GM18951 (cell line): ENCODE results near the gene CREB1.

ENCODE experiments used
- POLR2A ChIP-seq: IDR thresholded peaks from 4 replicates; pipeline ENCODE4 v1.6.1; 2011; ENCODE audit warnings: mild to moderate bottlenecking; ENCODE audit not compliant: insufficient read length, insufficient read depth; ENCODE audit errors: extremely low read depth
- in situ Hi-C: fragments of 300-500 bp; cut with MboI; formaldehyde crosslinking; loops from one replicate; pipeline ENCODE4 v1.12.0; 2022; ENCODE audit warnings: low sequenced_read_pairs, mixed read lengths, inconsistent platforms; ENCODE audit not compliant: unreplicated experiment

CREB1 gene

DNA sequence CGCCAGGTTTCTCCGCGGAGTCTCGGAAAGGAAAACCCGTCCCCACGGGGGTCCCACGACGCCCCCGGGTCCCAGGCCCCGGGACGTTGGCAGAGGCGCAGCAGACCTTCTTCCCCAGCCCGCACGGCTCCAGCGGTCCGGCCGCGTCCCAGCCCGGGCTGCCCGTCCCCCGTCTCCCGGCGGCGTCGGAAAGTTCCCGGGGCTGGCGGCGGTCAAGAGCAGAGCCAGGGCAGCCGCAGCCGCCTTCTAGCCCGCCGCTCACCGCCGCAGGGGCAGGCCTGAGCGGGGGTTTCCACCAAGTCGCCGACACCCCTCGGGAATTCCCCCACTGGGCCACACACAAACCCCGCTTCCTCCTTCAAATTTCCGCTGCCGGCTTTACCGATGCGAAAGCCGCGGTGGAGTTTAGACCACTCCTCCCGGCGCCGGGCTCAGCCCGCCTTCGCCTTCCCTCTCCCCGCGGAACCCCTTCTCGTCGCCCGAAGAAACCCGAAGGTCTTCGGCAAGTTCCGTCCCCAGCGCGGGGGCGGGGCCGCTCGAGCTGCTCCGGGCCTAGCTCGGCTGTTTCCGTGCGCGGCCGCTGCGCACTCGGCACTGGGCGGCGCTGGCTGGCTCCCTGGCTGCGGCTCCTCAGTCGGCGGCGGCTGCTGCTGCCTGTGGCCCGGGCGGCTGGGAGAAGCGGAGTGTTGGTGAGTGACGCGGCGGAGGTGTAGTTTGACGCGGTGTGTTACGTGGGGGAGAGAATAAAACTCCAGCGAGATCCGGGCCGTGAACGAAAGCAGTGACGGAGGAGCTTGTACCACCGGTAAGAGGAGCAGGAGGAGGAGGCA, at the start of gene CREB1:
TSS of gene CREB1 (plus strand) at position 633 of the 830 bp plus-strand sequence. CDS start 25,674 bp downstream, outside the sequence.
- TF ChIP-seq POLR2A = peak; percentile 87
- in situ Hi-C loops = no loop called here

DNA sequence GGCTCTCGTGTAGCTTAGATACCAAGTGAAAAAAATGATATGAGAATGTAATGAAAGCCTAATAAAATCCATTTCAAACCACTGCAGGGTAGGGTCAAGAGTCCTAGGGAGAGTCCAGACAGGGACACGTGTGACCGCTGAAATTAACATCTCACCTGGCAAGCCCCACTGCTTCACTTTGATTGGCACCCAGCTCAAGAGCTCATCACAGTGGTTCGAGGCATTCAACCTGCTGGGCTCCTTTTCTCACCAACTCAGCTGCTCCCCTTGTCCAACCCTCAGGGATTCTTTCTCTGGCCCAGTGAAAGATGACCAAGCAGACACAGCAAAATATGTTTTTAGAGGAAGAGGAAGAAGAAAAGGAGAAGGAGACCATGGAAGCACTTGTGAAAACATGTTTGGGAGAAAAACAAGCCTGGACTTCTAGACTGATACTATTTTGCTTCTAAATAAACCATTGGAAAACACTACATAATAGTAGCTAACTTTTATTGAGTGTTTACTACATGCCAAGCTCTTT, 49.2 kb upstream of the CREB1 start:
- TF ChIP-seq POLR2A = no peak
- in situ Hi-C loops = no loop called here

DNA sequence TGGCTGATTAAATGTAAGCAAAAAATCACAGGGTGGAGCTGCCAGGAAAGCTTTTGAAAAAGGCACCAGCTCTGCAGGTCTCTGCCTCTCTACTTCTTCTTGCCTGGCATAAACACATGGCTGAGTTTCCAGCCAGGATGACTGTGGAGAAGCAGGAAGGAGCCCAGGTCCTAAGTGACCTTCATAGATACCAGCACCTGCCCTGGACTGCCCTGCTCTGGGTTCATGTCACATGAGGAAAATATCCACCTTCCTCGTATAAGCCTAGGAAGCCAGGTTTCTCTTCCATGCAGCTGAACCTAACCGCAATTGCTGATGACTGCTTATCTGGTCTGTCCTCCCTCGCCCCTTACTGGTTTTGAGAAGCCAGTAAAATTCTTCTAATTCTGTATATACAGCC, 47.8 kb upstream of the CREB1 start:
- TF ChIP-seq POLR2A = no peak
- in situ Hi-C loops = no loop called here

DNA sequence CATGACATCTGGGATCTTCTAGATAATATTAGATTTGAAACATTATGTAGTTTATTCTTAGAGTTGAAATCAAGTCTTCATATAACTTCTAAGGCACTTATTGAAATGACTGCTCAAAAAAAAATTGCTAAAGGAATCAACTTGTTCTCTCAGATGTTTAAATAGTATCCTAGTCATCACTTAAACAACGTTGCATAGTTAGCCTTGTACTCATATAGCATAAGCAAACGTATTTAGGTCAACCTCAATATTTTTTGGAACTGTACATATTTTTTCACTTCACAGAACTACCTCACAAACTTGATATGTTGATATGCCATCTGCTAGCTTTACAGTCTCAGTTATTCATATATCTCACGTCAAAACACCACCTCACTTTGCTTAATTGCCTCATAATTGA, 47.1 kb upstream of the CREB1 start:
- in situ Hi-C loops = no loop called here
- TF ChIP-seq POLR2A = no peak

DNA sequence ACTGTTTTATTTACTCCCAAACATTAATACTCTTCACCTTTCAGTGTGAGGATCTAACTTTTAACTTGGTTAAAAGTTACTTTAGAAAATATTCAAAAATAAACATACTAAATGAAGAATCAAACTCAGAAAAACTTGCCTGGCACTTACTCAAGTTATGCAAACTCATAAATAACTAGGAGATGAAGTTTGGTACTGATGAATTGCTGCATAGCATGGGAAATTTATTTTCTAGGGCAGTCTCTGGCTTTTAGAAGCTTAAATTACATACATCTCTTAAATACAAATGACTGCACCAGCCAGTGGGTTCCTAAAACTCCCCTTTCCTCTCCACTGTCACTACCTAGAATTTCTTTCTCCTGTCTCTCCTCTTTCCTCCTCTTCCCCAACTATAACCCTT, 46.7 kb upstream of the CREB1 start:
- in situ Hi-C loops = no loop called here
- no peak for TF ChIP-seq POLR2A

DNA sequence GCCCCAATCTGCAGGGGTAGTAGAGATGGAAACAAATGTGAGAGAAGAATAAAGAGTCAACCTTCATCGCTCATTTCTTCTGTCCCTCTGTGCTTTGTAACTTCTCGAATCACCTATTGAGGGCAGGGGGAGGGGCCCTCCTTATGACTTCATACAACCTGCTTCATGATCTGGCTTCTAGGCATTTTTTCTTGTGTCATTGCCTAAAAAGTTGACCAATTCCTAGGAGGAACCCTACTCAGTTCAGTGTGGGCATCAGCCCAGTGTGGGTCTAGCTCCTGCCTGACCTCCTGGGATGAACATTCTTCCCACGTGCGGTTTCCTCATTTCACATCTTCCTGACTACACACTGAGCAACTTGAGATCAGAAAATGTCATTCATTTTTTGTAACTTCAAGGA, 46.3 kb upstream of the CREB1 start:
- TF ChIP-seq POLR2A = no peak
- in situ Hi-C loops = no loop called here

DNA sequence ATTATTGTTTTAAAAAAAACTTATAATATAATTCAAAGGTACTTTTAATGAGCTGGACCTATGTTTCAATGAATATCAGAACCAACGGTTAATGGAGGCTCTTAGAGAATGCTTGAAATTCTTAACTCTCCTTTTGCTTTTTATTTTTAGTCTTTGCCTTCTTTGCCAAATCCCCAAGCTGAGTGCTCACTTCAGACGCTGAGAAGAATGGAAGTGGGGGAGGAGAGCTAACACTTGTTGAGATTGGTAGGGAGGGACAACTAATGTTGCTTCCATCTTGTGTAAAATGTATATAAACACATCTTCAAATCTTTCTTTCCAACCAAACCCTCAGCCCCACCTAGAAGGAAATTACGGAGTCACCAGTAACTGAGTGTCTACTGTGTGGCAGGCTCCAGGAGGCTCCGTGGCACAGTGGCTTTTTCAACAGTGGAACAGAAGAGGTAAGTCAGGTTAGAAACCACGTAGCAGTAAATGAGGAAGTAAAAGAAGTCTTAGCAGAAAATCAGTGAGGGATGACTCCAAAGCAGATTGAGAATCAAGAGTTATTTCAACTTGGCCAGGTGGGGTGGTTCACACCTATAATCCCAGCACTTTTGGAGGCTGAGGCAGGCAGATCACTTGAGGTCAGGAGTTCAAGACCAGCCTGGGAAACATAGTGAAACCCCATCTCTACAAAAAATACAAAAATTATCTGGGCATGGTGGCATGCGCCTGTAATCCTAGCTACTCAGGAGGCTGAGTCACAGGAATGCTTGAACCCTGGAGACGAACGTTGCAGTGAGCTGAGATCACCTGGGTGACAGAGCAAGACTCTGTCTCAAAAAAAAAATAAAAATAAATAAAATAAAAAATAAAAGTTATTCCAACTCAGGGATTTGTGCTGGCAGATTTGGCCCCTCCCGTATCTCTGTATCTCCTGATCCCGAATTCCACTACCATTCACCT, 45.0 kb upstream of the CREB1 start:
- TF ChIP-seq POLR2A = no peak

DNA sequence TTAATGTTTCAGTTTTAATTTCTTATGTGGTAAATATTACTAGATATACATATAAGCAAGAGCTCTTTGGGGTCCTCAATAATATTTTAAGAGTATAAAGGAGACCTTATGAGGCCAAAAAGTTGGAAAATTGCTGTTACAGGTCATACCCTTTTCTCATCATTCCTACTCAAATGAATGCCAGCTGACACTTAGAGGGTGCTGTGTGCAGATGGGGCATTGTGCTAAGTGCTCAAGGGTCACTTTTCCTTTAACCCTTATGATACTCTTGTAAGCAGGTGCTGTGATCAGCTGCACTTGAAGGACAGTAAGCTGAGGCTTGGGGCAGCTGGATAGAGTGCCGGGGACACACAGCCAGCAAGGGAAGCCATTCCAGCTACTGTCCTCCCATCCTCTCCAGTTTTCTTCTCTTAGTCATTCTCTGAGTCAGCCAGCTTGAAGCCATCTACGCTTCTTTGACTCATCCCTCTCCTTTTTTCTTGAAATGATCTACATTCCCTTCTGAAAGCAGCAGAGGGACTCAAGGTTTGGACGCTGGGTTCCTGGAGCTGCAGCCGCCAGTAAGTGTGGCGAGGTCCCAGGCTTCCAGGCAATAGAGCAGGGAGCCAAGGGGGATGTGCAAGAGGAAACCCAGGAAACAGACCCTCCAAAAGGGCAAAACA, 42.0 kb upstream of the CREB1 start:
- in situ Hi-C loops = no loop called here
- TF ChIP-seq POLR2A = no peak

More for the DNA sequence above, 45.0 kb upstream of the CREB1 start:
- in situ Hi-C loops = no loop called here

DNA sequence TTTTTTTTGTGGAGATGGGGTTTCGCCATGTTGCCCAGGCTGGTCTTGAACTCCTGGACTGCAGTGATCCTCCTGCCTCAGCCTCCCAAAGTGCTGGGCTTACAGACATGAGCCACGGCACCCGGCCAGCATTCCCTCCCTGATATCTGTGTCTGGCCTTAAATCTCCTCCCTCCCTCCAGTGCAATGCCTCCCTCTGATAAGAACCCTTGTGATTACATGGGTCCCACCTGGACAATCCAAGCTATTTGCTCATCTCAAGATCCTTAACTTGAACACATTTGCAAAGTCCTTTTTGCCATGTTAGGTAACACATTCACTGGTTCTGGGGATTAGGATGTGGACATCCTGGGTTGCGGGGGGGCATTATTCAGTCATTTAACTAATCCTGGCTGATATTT, 40.5 kb upstream of the CREB1 start:
- no peak for TF ChIP-seq POLR2A
- in situ Hi-C loops = no loop called here

DNA sequence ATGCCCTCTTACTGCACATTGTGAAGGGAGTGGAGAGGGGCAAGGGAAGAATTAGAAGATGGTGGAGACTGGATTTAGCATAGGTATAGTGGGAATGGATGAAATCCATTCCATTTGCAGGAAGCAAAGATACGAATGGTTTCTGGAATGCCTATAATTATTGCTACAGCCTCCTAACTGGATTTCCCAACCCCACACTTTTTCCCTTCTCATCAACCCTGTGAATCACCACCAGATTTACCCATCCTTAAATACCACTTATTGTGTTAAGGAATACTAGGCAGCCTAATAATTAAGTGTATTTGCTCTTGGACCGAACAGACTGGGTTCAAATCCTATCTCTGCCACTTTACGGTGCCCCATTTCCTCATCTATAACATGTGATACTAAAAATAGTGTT, 39.3 kb upstream of the CREB1 start:
- TF ChIP-seq POLR2A = no peak
- in situ Hi-C loops = no loop called here

DNA sequence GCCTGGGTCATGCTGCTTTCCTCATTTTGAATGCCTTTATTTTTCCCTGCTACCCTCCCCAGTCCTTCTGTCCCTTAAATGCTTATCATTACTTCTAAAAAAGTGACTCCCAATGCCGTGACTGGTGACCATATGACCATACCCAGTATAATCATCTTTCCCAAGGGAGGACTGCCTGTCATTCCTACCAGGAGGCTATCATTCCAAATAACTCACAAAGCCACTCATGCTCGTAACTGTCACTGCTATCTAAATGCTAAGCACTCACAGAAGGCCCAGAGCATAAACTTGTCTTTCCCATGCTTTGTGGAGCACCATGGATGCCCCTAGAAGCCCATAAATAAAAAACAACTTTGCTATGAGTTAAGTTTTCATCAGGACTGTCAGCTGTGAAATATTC, 38.7 kb upstream of the CREB1 start:
- in situ Hi-C loops = no loop called here
- TF ChIP-seq POLR2A = no peak

DNA sequence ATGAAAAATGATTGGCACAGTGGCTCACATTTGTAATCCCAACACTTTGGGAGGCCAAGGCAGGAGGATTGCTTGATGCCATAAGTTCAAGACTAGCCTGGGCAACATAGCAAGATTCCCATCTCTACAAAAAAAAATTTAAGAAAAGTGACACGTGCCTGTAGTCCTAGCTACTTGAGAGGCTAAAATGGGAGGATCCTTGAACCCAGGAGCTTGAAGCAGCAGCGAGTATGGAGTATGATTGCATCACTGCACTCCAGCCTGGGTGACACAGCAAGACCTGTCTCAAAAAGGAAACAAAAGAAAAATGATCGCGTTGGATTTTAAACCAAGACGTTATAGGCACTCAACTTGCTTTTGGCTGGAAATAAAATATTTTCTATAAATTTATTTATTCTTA, 37.8 kb upstream of the CREB1 start:
- TF ChIP-seq POLR2A = no peak
- in situ Hi-C loops = no loop called here

DNA sequence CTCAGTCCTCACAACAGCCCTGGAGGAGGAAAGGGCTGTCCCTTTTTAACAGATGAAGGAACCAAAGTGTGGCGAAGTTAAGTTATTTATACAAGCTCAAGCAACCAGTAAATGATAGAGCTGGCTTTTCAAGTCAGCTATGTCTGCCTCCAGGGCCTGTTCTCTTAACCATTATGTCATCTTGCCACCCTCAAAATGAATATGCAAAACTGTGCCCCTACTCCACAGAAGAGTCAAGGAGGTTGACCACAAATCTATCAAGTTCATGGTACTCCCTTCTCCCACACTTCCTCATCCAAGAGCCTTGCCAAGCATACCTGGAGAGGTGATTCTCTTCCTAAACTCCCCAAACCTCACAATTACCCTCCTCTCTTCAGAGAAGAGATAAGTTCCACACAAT, 37.3 kb upstream of the CREB1 start:
- in situ Hi-C loops = no loop called here
- no peak for TF ChIP-seq POLR2A
